Vagina (tissue), 2 donors: ENCODE measurements around the gene BRCA1. TPM values are rescaled to one million over a fixed set of nuclear protein-coding genes. Genes with fewer than 3 reads are reported as not detected.

Experiments used
- DNase-seq, 2 donors: peaks; one replicate each; pipeline ENCODE4 v3.0.0-alpha.2; 2017; ENCODE audit errors: extremely low spot score in 2 of 2
- H3K27ac ChIP-seq: fragments of 200-600 bp; sonication (generic); one replicate; pipeline ENCODE4 v1.5.1; 2019
- H3K27me3 ChIP-seq: fragments of 200-600 bp; sonication (generic); one replicate; pipeline ENCODE4 v1.5.1; 2019
- H3K36me3 ChIP-seq, 2 donors: fragments of 200-600 bp; sonication (generic); one replicate each; pipeline ENCODE4 v1.5.1; 2017 to 2019
- H3K4me1 ChIP-seq: fragments of 200-600 bp; sonication (generic); one replicate; pipeline ENCODE4 v1.5.1; 2019
- H3K4me3 ChIP-seq, 2 donors: fragments of 200-600 bp; sonication (generic); 1 replicate in 1 of 2; 2 replicates in 1 of 2; pipeline ENCODE4 v1.5.1; 2016 to 2019
- H3K9me3 ChIP-seq: fragments of 200-600 bp; sonication (generic); one replicate; pipeline ENCODE4 v1.5.1; 2019
- CTCF ChIP-seq, 3 experiments: fragments of 450-650 bp in 2 of 3; fragments of 200-600 bp in 1 of 3; sonication (generic) in 1 of 3; IDR thresholded peaks; one replicate each; pipeline ENCODE4 v1.5.1; 2017 to 2019; ENCODE audit warnings: antibody characterized with exemption in 3 of 3, mild to moderate bottlenecking in 2 of 3, moderate library complexity in 2 of 3
- POLR2A ChIP-seq, 2 donors: fragments of 450-650 bp; IDR thresholded peaks; one replicate each; pipeline ENCODE4 v1.6.1; 2017; ENCODE audit warnings: antibody characterized with exemption in 2 of 2, mild to moderate bottlenecking in 2 of 2, moderate library complexity in 2 of 2
- POLR2AphosphoS5 ChIP-seq, 2 donors: sonication (generic); formaldehyde crosslinking; IDR thresholded peaks; one replicate each; pipeline ENCODE4 v1.9.0; 2017; ENCODE audit warnings: antibody characterized with exemption in 2 of 2, mild to moderate bottlenecking in 2 of 2, low read depth in 1 of 2; ENCODE audit not compliant: insufficient read depth in 1 of 2
- intact Hi-C: fragments of 100-400 bp; cut with DNase I; formaldehyde crosslinking; loops from one replicate; pipeline ENCODE4 v1.15.1; 2023
- total RNA-seq: library from RNA; depleted of rRNA; stranded (reverse); fragments of >200 nt; gene quantifications from one replicate; pipeline ENCODE4 v1.2.3, GENCODE V29; 2016

Gene BRCA1
- total RNA-seq, 1 donor from 2014 or later, result 6.6 TPM

- intact Hi-C loops, result no loop called here
Observed at GRCh38 chr17:43033948-43034881, 90.9 kb downstream of the BRCA1 start.

DNA sequence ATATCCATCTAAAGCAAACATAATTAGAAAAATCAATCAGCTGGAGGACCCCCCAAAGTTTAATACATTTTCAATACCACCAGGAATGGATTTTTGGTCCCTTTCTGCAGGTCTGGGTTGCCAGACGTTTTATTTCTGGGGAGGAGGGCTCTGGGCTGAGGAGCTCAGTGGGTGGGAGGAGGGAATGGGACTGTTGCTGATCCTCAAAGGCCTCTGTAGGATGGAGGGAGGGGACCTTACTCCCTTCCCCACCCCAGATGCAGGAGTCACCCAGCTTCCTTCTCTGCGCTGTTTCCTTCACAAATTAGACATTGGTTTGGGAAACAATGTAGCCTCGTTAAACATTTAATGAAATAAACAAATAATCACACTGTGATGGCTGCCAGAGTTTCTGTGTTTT lies 93.5 kb downstream of the BRCA1 start:
- H3K4me3 ChIP-seq, result no peak overlapping the region
- H3K9me3 ChIP-seq, result no peaks in the 10 kb centered on the region
- H3K36me3 ChIP-seq, result no peaks in the 10 kb centered on the region
- H3K27ac ChIP-seq, result no peak overlapping the region
- no peak for DNase-seq
- peaks cover 7% of the 10 kb centered on the region for H3K4me1 ChIP-seq
- intact Hi-C loops, result no loop called here
- TF ChIP-seq POLR2AphosphoS5 (IDR thresholded peaks at IDR 0.05; ENCODE audit: insufficient read depth in 1 of 2, low read depth in 1 of 2) (no peak), POLR2A (IDR thresholded peaks at IDR 0.05) (no peak), CTCF (IDR thresholded peaks at IDR 0.05) (no peak)
- no peaks in the 10 kb centered on the region for H3K27me3 ChIP-seq

More at GRCh38 chr17:43033948-43034881, 90.9 kb downstream of the BRCA1 start:
- H3K27me3 ChIP-seq, result no peaks in the 10 kb centered on the region
- H3K27ac ChIP-seq, result no peak overlapping the region
- DNase-seq, result no peak
- no peaks in the 10 kb centered on the region for H3K9me3 ChIP-seq
- H3K4me1 ChIP-seq, result no peaks in the 10 kb centered on the region
- H3K36me3 ChIP-seq, result no peaks in the 10 kb centered on the region
- no peak for TF ChIP-seq CTCF (IDR thresholded peaks at IDR 0.05)
- H3K4me3 ChIP-seq, result no peak overlapping the region

- DNase-seq, result no peak
- no peaks in the 10 kb centered on the region for H3K36me3 ChIP-seq
- intact Hi-C loops, result no loop called here
- no peaks in the 10 kb centered on the region for H3K27me3 ChIP-seq
- no peaks in the 10 kb centered on the region for H3K9me3 ChIP-seq
- no peak overlapping the region for H3K27ac ChIP-seq
- TF ChIP-seq POLR2AphosphoS5 (IDR thresholded peaks at IDR 0.05; ENCODE audit: insufficient read depth in 1 of 2, low read depth in 1 of 2) (no peak), CTCF (IDR thresholded peaks at IDR 0.05) (no peak), POLR2A (IDR thresholded peaks at IDR 0.05) (no peak)
- no peak overlapping the region for H3K4me3 ChIP-seq
- H3K4me1 ChIP-seq, result peaks cover 21% of the 10 kb centered on the region
Observed at GRCh38 chr17:43030137-43030767, 94.9 kb downstream of the BRCA1 start.

DNA sequence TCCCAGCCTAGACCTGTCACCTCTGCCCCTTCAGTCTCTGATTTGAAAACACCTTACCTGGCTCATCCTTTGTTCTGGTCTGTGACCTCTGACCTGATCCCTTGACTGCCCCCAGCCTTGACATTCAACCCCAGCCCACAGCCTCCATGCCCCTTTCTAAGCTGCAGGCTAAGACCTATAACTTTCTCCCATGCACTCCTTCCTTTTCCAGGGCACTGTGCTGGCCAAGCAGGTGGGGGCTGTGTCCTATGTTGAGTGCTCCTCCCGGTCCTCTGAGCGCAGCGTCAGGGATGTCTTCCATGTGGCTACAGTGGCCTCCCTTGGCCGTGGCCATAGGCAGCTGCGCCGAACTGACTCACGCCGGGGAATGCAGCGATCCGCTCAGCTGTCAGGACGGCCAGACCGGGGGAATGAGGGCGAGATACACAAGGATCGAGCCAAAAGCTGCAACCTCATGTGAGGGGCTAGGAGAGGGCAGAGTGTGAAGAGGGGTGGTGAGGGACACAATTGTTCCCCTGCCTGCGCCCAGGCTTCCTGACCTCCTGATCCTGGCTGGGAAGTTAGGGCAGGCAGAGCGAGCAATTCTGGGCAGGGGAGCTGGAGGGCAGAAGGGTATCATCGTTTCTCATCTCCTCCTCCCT lies 96.8 kb downstream of the BRCA1 start:
- H3K4me1 ChIP-seq, result peaks cover 32% of the 10 kb centered on the region
- H3K36me3 ChIP-seq, result no peaks in the 10 kb centered on the region
- no peak overlapping the region for H3K27ac ChIP-seq
- no peaks in the 10 kb centered on the region for H3K9me3 ChIP-seq
- no peaks in the 10 kb centered on the region for H3K27me3 ChIP-seq
- TF ChIP-seq POLR2AphosphoS5 (IDR thresholded peaks at IDR 0.05; ENCODE audit: insufficient read depth in 1 of 2, low read depth in 1 of 2) (no peak), POLR2A (IDR thresholded peaks at IDR 0.05) (no peak), CTCF (IDR thresholded peaks at IDR 0.05) (no peak)
- DNase-seq, result no peak
- H3K4me3 ChIP-seq, result no peak overlapping the region
- intact Hi-C loops, result loop anchor here (10.0 kb wide), 2 partner anchors 96 to 306 kb away; partner anchors contain the start of gene BRCA1
